GM10847 (cell line): ENCODE data around the gene VASH1.

Experiments used
- POLR2A ChIP-seq: IDR thresholded peaks from 2 replicates; pipeline ENCODE4 v1.6.1; 2011; ENCODE audit not compliant: insufficient read length; ENCODE audit errors: extremely low read depth

Gene VASH1

DNA sequence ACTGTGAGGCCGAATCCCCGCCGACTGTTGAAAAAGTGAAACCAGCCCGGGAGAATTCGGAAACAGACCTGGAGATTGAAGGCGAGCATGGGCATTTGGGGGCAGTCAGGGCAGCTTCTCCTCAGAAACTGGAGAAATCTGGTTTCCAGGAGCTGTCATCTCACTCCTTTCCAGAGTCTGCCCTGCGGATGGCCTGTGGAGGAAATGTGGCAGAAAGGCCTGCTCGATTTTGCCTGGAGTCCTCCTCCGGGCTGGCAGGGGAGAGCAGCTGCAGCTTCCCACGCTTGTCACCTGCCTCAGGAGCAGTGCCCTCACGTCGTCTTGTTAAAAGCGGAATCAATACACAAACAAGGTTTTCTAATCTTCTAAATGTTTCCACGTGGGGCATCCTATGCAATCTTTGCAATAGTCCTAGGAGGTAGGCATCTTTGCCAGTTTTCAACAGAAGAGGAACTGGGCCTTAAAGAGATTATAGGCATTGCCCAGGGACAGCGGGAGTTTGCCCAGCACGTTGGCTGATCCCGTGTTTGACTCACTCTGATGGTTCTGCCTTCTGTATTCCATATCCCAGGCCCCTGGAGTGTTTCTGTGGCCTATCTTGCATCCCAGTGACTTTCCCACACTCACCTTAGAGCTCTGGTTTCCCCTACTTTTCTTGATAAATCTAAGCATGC is 67.2 kb downstream of the VASH1 start:
- no peak for TF ChIP-seq POLR2A

DNA sequence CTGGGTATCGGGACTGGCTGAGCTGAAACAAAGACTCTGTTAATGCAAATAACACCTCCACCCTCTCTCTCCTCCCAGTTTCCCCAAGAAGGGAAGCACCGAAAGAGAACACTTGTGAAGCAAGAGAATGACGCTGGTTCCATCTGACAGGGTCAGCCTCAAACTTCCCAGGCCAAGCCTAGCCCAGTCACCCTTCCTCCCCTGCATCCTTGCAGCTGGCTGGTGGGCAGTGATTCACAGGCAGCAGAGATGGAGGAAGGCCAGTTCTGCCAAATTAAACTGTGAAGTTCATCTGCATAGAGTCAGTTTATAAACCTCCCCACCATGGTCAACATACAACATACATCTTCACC is 67.7 kb downstream of the VASH1 start:
- no peak for TF ChIP-seq POLR2A

DNA sequence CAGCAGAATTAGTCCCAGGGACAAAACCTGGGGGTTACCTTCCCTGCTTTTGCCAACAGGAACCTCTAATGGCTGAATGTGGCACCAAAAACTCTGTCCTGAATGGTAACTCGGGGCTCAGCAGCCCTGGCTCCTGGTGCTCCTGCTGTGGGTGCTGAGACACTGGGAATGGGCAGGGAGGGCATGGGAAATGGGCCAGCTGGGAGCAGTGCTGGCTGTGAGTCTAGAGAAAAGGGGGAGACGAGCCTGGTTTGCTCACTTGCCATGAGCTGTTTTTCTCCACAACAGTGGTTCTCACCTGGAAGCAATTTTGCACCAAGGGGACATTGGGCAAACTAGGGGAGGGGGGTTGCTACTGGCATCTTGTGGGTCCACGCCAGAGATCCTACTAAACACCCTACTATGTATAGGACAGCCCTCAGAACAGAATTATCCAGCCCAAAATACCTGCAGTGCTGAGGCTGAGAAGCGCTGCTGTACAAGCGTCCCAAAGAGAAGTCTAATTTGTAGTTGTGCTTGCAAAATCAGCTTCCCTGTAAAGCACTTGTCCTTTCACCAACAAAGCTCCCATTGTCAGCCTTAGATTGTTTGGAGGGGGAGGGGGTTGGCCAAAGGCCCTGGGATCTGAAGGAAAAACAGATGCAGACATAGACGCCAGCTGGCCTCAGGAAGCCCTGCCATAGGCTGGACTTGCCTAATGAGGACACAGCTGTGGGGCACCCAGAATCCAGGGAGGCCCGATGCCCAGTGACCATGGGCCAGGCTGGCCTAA is 68.6 kb downstream of the VASH1 start:
- TF ChIP-seq POLR2A: no peak

DNA sequence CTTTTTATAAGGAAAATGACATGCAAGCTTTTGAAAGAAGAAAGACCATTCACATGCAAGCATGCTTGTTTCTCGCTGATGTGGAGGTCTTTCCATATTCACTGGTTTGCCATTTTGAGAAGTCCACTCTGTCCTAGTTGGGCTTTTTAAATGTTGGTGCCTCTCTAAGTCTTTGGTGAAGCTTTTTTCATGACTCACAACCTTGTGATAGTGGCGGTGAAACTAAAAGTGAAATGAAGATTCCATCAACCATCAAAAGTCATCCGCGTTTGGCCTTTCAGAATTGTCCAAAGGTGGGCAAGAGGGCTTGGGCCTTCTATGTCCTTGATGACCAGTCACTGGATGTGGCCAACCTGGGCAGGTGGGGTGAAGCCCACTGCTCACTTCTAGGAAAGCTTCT is 69.3 kb downstream of the VASH1 start:
- TF ChIP-seq POLR2A: no peak

DNA sequence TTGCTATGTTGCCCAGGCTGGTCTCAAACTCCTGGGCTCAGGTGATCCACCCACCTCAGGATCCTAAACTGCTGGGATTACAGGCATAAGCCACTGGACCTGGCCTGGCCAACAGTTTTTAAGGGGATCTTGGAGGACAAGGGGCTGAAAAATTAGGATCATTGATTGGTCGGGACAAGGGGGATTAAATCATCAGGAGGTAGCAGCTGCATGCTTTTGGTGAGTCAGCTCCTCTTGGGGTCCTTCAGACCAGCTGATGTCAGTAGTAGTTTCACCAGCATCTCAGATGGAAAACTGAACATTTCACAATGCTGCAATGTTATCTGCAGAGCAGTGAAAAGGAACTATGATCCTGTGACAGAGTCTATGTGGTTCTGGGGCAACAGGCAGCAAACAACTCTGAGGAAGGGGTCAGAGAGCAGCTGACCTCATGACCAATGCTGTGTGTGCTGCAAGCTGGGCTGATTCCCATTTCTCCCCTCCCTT is 71.3 kb downstream of the VASH1 start:
- TF ChIP-seq POLR2A: no peak
